ENCODE results near the gene HOXC13.

HOXC13 gene

GRCh38 chr12:53971129-53971528, 32.5 kb downstream of the HOXC13 start:
- DNase-seq, result no peak

- DNase-seq, result no peak
These were observed 33.1 kb downstream of the HOXC13 start for GRCh38 chr12:53971686-53972085.

GRCh38 chr12:53972152-53972702, 33.6 kb downstream of the HOXC13 start:
- DNase-seq, result no peak

- DNase-seq, result no peak
These were observed 34.1 kb downstream of the HOXC13 start, which contains the start of gene HOXC11 for GRCh38 chr12:53972722-53973235. Gene HOXC11, plus strand, starts transcription at chr12:53973126. Its CDS starts 116 bp downstream, at chr12:53973242.

- no peak for DNase-seq
These were observed 34.8 kb downstream of the HOXC13 start for GRCh38 chr12:53973236-53974042.

- no peak for DNase-seq
These were observed 35.7 kb downstream of the HOXC13 start, which contains the start of gene HOTAIR for GRCh38 chr12:53974084-53975063. Gene HOTAIR, minus strand, starts transcription at chr12:53974954.

GRCh38 chr12:53975064-53975471, 36.4 kb downstream of the HOXC13 start:
- DNase-seq, result no peak

- no peak for DNase-seq
These were observed 37.0 kb downstream of the HOXC13 start for GRCh38 chr12:53975479-53976152.

GRCh38 chr12:53976172-53976822, 37.7 kb downstream of the HOXC13 start:
- DNase-seq, result no peak

- no peak for DNase-seq
These were observed 38.4 kb downstream of the HOXC13 start for GRCh38 chr12:53976823-53977595.

- no peak for DNase-seq
These were observed 39.2 kb downstream of the HOXC13 start for GRCh38 chr12:53977596-53978445.

GRCh38 chr12:53978477-53979356, 40.1 kb downstream of the HOXC13 start:
- DNase-seq, result no peak

- DNase-seq, result no peak
These were observed 41.6 kb downstream of the HOXC13 start for GRCh38 chr12:53980104-53980801.

GRCh38 chr12:53980802-53981496, 42.3 kb downstream of the HOXC13 start:
- no peak for DNase-seq

- no peak for DNase-seq
These were observed 43.3 kb downstream of the HOXC13 start for GRCh38 chr12:53981634-53982565.
